Bronchial epithelial cell (primary cell): ENCODE data around the gene UQCRQ. TPM values are rescaled to one million over a fixed set of nuclear protein-coding genes. Genes with fewer than 3 reads are reported as not detected.

Experiments
- DNase-seq: peaks from one replicate; pipeline ENCODE4 v3.0.0-alpha.2; 2010; ENCODE audit warnings: low read depth
- FAIRE-seq: peaks from 2 replicates; lab custom pipeline; 2011; peaks lifted over from hg19 to GRCh38; lab: Jason Lieb, UNC
- H3K27me3 ChIP-seq: 2 replicates; pipeline ENCODE4 v1.5.1; 2011; ENCODE audit warnings: low read length; ENCODE audit not compliant: control insufficient read depth, insufficient read depth
- H3K36me3 ChIP-seq: 2 replicates; pipeline ENCODE4 v1.5.1; 2011; ENCODE audit warnings: low read length; ENCODE audit not compliant: control insufficient read depth, insufficient read depth
- H3K4me3 ChIP-seq: 2 replicates; pipeline ENCODE4 v1.5.1; 2011; ENCODE audit warnings: mild to moderate bottlenecking, low read depth, low read length, control low read depth
- total RNA-seq: library from RNA; depleted of rRNA; stranded (reverse); fragments of >200 nt; gene quantifications from 2 replicates; pipeline ENCODE4 v1.2.1, GENCODE V29; 2014
- TF ChIP-seq, protein P1 (sequence below): IDR thresholded peaks from 2 replicates; pipeline ENCODE4 v1.5.1; 2011; ENCODE audit warnings: mild to moderate bottlenecking, moderate library complexity, low read length, control low read depth, inconsistent platforms; ENCODE audit not compliant: insufficient read depth, severe bottlenecking

UQCRQ gene
- total RNA-seq, 1 donor from 2014 or later, result 78.2 TPM

- TF ChIP-seq, protein P1, sequence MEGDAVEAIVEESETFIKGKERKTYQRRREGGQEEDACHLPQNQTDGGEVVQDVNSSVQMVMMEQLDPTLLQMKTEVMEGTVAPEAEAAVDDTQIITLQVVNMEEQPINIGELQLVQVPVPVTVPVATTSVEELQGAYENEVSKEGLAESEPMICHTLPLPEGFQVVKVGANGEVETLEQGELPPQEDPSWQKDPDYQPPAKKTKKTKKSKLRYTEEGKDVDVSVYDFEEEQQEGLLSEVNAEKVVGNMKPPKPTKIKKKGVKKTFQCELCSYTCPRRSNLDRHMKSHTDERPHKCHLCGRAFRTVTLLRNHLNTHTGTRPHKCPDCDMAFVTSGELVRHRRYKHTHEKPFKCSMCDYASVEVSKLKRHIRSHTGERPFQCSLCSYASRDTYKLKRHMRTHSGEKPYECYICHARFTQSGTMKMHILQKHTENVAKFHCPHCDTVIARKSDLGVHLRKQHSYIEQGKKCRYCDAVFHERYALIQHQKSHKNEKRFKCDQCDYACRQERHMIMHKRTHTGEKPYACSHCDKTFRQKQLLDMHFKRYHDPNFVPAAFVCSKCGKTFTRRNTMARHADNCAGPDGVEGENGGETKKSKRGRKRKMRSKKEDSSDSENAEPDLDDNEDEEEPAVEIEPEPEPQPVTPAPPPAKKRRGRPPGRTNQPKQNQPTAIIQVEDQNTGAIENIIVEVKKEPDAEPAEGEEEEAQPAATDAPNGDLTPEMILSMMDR, result no peak
- Histone ChIP-seq H3K4me3 (peak overlapping the region; percentile 75), H3K27me3 (no peaks in the 10 kb centered on the region), H3K36me3 (peaks cover 5% of the 10 kb centered on the region)
- DNase-seq (no peak), FAIRE-seq (no peak)
Observed at GRCh38 chr5:132867046-132867451, 607 bp downstream of the UQCRQ start.

DNA sequence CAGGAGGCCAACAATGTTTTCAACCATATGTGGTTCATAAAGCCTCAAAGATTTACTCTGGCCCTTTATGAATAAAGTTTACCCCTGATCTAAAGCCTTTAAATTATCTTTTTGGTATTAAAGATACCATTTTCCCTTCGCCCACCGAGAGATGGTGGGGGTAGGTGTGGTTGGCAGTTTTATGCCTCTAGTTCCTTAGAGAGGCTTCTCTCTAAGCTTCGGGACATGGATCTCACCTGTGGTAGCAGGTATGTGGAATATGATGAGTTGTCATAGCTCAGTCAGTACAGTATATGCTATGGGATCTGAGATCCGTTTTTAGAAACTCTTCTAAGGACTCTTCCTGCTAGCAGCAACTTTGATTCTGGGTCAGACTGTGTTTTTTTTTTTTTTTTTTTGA, 2.3 kb downstream of the UQCRQ start:
- no peak for DNase-seq
- FAIRE-seq, result no peak

DNA sequence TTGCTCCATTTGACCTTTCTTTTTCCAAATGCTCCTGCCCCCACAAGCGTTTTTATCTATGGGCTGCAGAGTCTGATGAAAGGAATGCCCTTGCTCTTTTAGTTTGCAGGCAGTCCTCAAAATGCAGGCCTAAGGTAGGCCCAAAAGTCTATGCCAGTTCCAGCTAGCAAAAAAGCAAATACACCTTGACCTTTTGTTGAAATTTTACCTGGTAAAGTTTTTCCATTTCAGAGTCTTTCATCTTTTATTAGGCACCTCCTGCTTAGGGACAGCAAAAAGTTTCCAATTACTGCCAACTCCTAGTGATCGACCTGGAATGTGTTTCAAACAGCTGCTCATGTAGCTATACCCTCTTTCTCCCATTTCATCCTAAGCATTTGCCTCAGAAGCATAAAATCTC, 4.4 kb downstream of the UQCRQ start:
- FAIRE-seq (no peak), DNase-seq (no peak)
- H3K4me3 ChIP-seq, result no peak overlapping the region
- H3K27me3 ChIP-seq, result no peaks in the 10 kb centered on the region
- TF ChIP-seq, protein P1, result no peak
- H3K36me3 ChIP-seq, result peaks cover 18% of the 10 kb centered on the region

More for the DNA sequence above, 2.3 kb downstream of the UQCRQ start:
- TF ChIP-seq, protein P1, result no peak
- peaks cover 13% of the 10 kb centered on the region for H3K36me3 ChIP-seq
- no peak overlapping the region for H3K4me3 ChIP-seq
- no peaks in the 10 kb centered on the region for H3K27me3 ChIP-seq

- no peak overlapping the region for H3K4me3 ChIP-seq
- TF ChIP-seq, protein P1, result no peak
- peaks cover 18% of the 10 kb centered on the region for H3K36me3 ChIP-seq
- no peaks in the 10 kb centered on the region for H3K27me3 ChIP-seq
- DNase-seq, result no peak
- FAIRE-seq, result no peak
Observed at GRCh38 chr5:132871459-132872284, 5.2 kb downstream of the UQCRQ start.

DNA sequence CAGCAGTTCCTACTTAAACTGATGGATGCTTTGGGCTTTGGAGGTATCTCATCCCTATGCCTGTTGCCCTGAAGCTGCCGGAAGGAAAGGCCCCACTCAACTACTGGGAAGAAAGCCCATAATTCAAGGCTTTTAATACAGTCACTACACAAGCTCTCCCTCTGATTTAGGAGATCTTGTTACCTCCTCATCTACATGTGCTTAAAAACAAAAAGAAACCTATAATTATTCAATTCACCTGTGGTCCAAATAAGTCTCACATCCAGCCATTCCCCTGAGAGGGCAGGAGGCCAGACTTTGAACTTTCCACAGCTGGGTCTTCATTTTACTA, 6.3 kb downstream of the UQCRQ start:
- FAIRE-seq, result no peak
- Histone ChIP-seq H3K36me3 (peaks cover 16% of the 10 kb centered on the region), H3K4me3 (no peak overlapping the region), H3K27me3 (no peaks in the 10 kb centered on the region)
- DNase-seq, result no peak
- TF ChIP-seq, protein P1, result no peak
